ENCODE measurements around the gene GAK.

The GAK gene

DNA sequence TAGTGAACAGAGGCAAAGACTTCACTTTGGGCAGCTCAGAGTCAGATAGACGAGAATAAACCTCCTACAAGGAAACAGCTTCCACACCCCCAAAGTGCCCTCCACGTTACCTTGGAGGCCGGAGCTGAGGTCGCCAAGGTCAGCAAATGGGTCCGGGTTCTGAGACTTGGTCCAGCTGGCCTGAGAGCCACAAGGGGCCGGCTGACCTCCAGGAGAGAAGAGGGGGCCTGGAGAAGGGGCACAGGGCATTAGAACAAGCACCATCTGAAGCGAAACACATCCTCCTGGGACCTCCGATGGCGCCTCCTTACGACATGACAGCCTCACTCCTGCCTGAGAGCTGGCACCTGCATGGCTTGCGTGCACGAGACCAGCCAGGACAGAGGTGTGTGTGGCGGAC lies 72.6 kb downstream of the GAK start:
- no peak for TF ChIP-seq CTCF (IDR thresholded peaks at IDR 0.05; ENCODE audit: insufficient read depth, low read depth, low read length, missing control alignments)
- H3K4me3 ChIP-seq (ENCODE audit: low read length), result no peak overlapping the region
- no peak for DNase-seq (ENCODE audit: low read depth)

GRCh38 chr4:858831-859451 lies 73.2 kb downstream of the GAK start:
- no peak overlapping the region for H3K4me3 ChIP-seq (ENCODE audit: low read length)
- TF ChIP-seq CTCF (IDR thresholded peaks at IDR 0.05; ENCODE audit: insufficient read depth, low read depth, low read length, missing control alignments), result no peak
- no peak for DNase-seq (ENCODE audit: low read depth)

DNA sequence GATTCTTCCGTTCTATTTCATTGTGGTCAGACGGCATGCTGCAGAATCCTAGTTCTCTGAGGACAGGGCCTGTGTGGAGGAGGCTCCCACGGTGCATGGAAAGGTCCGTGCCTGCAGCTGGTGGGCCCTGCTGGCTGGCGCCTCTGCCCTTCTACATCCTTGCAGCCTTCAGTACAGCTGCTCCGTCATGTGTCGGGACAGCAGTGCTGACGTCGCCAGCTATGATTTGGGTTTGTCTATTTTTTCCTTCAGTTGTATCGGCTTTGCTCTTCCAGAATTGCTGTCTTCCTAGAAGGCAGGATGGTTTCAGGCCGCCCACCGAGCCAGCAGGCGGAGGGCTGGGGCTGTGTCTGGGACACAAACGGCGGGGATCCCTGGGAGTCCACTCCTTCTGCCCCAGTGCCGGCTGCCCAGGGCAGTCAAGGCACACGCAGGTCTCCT lies 74.1 kb downstream of the GAK start:
- TF ChIP-seq CTCF (IDR thresholded peaks at IDR 0.05; ENCODE audit: insufficient read depth, low read depth, low read length, missing control alignments), result no peak
- DNase-seq (ENCODE audit: low read depth), result no peak
- H3K4me3 ChIP-seq (ENCODE audit: low read length), result no peak overlapping the region

GRCh38 chr4:857461-857860 lies 74.7 kb downstream of the GAK start:
- H3K4me3 ChIP-seq (ENCODE audit: low read length), result no peak overlapping the region
- TF ChIP-seq CTCF (IDR thresholded peaks at IDR 0.05; ENCODE audit: insufficient read depth, low read depth, low read length, missing control alignments), result no peak
- no peak for DNase-seq (ENCODE audit: low read depth)

- no peak for DNase-seq (ENCODE audit: low read depth)
- no peak for TF ChIP-seq CTCF (IDR thresholded peaks at IDR 0.05; ENCODE audit: insufficient read depth, low read depth, low read length, missing control alignments)
- H3K4me3 ChIP-seq (ENCODE audit: low read length), result no peak overlapping the region
Measured at GRCh38 chr4:856225-856901, 75.8 kb downstream of the GAK start.

DNA sequence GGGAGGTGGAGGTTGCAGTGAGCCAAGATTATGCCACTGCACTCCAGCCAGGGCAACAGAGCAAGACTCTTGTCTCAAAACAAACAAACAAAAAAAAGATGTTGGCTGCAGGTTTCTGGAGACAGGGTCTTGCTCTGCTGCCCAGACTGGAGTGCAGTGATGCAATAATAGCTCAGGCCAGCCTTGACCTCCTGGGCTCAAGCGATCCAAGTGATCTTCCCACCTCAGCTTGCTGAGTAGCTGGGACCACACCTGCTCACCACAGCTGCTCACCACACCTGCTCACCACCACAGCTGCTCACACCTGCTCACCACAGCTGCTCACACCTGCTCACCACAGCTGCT lies 76.3 kb downstream of the GAK start:
- no peak overlapping the region for H3K4me3 ChIP-seq (ENCODE audit: low read length)
- no peak for TF ChIP-seq CTCF (IDR thresholded peaks at IDR 0.05; ENCODE audit: insufficient read depth, low read depth, low read length, missing control alignments)
- no peak for DNase-seq (ENCODE audit: low read depth)

DNA sequence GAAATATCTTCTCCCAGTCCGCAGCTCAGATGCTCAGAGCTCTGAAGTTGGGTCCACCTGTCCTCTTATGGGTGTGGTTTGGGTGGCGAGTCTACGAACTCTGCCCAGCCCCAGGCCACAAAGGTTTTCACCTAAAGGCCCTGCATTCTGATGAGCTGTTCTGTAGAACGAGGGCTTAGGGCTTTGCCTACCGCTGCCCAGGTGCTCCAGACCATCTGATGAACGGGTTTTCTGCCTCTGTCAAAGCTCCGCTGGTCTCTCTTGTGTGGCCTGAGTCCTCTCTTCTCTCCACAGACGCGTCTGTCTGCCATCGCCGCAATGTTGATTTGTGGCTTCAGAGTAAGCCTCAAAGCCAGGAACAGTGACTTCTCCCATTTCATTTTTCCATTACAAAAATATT lies 77.8 kb downstream of the GAK start:
- TF ChIP-seq CTCF (IDR thresholded peaks at IDR 0.05; ENCODE audit: insufficient read depth, low read depth, low read length, missing control alignments), result no peak
- DNase-seq (ENCODE audit: low read depth), result no peak
- no peak overlapping the region for H3K4me3 ChIP-seq (ENCODE audit: low read length)

Data from epithelial cell of esophagus (primary cell).